HG03135 (cell line): ENCODE results near the gene BUB1B.

ENCODE experiments used
- ATAC-seq: cut with Tn5 transposase; IDR thresholded peaks from one replicate; pipeline ENCODE4 v1.9.1; 2021; ENCODE audit warnings: mild to moderate bottlenecking, moderate library complexity; ENCODE audit not compliant: unreplicated experiment

The BUB1B gene

GRCh38 chr15:40252438-40253166 is 91.7 kb downstream of the BUB1B start:
- no peak for ATAC-seq

GRCh38 chr15:40253167-40253790 is 92.4 kb downstream of the BUB1B start:
- no peak for ATAC-seq

DNA sequence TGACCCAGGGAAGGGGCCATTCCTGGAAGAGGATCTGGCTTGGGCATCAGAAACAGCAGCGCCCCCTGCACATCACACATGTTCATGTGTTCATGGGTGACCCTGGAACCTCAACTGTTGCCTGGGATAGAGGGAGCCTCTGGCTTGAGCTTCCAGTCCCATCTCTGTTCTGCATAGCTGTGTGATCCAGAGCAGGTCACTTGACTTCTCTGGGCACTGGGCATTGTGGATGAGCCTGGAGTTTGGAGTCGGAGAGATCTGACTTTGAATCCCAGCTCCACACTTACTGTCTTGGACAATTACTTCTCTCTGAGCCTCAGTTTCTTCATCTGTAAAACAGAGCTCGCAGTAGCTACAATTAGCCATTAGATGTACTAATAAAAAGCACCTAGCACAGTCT is 93.6 kb downstream of the BUB1B start:
- no peak for ATAC-seq

DNA sequence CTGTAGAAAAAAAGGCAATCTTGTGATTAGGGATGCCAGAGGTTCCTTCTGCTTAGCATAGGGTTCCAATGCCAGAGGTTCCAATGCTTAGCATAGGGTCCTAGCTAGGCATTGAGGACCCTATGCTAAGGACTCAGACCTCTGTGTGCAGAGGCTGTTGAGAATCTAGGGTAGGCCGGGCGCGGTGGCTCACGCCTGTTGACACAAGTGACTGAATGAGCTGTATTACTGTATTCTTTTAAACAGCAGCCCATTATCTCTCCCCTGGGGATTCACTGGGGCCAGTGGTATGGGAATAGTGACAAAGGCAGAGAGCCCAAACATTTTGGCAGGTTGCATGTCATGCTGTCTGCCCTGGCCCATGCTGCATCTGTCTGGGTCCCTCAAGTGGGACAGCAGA is 94.2 kb downstream of the BUB1B start:
- ATAC-seq, result no peak

- ATAC-seq, result no peak
These were observed 95.9 kb downstream of the BUB1B start for GRCh38 chr15:40256638-40257235.

DNA sequence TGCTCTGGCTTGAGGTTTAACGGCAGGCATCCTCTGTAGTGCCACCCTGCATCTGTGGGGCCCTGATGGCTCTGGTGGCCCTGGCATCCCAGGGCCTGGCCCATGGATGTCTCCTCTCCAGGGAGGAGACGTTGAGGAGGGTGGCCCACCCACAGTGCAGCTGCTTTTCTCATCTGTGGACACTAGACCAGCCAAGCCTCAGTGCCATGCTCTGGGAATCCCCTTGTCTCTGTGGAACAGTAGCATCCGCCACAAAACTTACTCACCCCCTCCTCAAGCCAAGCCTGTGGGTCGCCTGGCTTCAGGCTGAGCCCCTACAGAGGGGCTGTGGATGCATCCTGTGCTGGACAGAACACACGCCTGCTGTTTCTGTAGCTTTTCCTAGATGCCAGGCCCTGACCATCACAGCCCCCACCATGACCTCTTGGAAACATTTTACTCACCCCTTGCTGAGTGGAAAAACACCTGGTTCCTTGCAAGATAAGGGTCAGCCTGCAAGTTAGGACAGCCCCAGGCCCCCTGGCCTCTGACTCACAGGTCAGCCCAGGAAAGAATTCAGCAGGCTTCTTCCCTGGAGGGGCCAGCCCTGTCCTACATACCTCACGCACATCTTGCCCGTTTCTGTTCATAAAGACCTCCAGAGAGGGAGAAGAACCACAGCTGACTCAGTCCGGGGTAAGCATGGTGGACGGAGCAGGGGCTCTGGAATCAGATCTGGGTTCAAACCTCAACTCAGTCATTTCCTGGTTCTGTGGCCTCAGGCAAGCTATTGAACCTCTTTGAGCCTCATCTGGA is 97.0 kb downstream of the BUB1B start:
- no peak for ATAC-seq

DNA sequence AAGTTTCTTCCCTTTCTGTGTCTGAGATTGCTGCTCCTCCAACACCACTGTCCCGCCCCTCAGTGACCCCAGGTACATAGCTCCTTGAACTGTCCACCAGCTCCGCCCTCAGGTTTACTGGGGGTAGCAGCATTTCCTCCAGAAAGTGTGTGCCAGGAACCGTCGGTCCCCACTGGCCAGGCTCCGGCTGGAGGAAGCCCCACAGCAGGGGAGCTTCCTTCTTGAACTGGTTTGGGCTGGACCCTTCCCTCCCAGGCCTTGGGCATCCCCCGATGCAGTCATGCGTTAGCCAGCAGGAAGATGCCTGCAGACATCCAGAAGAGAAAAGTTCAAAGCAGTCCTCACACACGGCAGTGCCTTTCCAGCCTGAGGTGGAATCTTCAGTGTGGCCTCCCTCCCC is 97.7 kb downstream of the BUB1B start:
- ATAC-seq, result no peak

- ATAC-seq, result no peak
These were observed 98.2 kb downstream of the BUB1B start for GRCh38 chr15:40259021-40259420.

- ATAC-seq, result no peak
These were observed 102.3 kb downstream of the BUB1B start for GRCh38 chr15:40263024-40263754.

GRCh38 chr15:40264321-40265153 is 103.7 kb downstream of the BUB1B start:
- ATAC-seq, result no peak

DNA sequence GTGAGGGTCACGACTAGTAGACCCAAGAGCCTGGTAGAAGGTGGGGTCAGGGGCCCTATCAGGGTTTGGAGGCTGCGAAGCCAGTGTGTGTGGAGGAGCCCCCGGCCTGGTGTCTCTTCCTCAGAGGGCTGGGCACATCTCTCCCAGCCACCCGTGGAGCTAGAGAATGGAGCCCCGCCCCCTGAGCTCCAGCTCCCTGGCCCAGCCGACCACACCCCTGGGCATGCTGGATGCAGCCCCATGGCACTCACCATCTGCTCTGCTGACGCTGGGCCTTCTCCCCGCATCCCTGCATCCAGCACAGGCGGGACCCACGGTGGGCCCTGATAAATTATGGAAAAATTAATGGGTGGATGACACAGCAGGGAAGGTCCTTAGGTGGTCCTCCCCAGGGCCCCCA is 104.5 kb downstream of the BUB1B start:
- ATAC-seq, result no peak

- no peak for ATAC-seq
These were observed 105.0 kb downstream of the BUB1B start for GRCh38 chr15:40265875-40266274.

DNA sequence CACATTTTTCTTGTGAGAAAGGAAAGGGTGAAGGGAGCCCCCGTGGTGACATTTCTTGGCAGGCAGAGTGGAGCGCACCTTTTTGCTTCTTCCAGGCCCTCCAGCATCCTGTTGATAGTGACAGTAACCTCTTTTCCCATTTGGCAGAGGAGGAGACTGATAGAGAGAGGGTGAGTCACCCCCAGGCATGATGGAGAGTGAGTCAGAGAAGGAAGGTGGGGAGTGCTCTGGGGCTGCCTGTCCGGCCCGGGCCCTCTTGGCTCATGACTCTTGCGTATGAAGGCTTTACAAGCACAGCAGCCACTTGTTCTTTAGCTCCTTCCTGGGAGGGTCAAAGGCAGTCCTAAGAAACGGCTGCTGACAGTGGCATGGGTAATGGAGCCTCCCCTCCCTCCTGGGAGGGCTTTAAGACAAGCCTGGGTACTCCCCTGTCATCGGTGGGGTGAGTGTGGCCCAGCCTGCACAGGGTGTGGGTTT is 106.0 kb downstream of the BUB1B start:
- no peak for ATAC-seq

- ATAC-seq, result no peak
These were observed 106.8 kb downstream of the BUB1B start for GRCh38 chr15:40267670-40268069.

- no peak for ATAC-seq
These were observed 108.7 kb downstream of the BUB1B start for GRCh38 chr15:40269604-40270003.

- ATAC-seq, result no peak
These were observed 109.6 kb downstream of the BUB1B start for GRCh38 chr15:40270246-40270995.
